ENCODE measurements around the gene ABHD10. TPM values are rescaled to one million over a fixed set of nuclear protein-coding genes. Genes with fewer than 3 reads are reported as not detected.

Gene ABHD10
- polyA plus RNA-seq, 2 of the 4 experiments (the other 2 are of a cell fraction): 31.8 to 42.1 TPM

- Histone ChIP-seq H3K4me2 (no peak overlapping the region), H3K4me1 (peaks cover 5% of the 10 kb centered on the region; the same call in 2 of the 3 replicates), H3K27ac (no peak overlapping the region), H3K4me3 (no peak overlapping the region), H3K9me3 (no peaks in the 10 kb centered on the region)
- DNase-seq (ENCODE audit: low read depth in 1 of 2, low spot score in 1 of 2) (no peak), FAIRE-seq (no peak), ATAC-seq (no peak)
- 90% methylated on average over 3 of the region's 3 CpGs for WGBS (ENCODE audit: missing lambda C conversion rate)
- CTCF ChIA-PET: interaction anchor here (1.2 to 3.5 kb wide), 5 partner anchors 20 to 270 kb away, joined by 3 to 18 read pairs (median 6); no protein-coding TSS in a partner anchor
- TF ChIP-seq JUNB (IDR thresholded peaks at IDR 0.05) (no peak), SMC3 (IDR thresholded peaks at IDR 0.05) (no peak), CTCF (IDR thresholded peaks at IDR 0.05) (no peak), MYC (IDR thresholded peaks at IDR 0.05; ENCODE audit: borderline replicate concordance, low read length) (no peak), HOXB5 (CRISPR knock-in tag; IDR thresholded peaks at IDR 0.05) (no peak), CHD2 (IDR thresholded peaks at IDR 0.05; ENCODE audit: low read length, partially characterized antibody) (no peak), HMGXB4 (CRISPR knock-in tag; IDR thresholded peaks at IDR 0.05; ENCODE audit: borderline replicate concordance) (no peak), E2F6 (IDR thresholded peaks at IDR 0.05; ENCODE audit: borderline replicate concordance, low read depth) (no peak), PHF8 (IDR thresholded peaks at IDR 0.05; ENCODE audit: borderline replicate concordance, low read depth) (no peak), FOSB (CRISPR knock-in tag; IDR thresholded peaks at IDR 0.05) (no peak), HOXA7 (CRISPR knock-in tag; IDR thresholded peaks at IDR 0.05) (no peak), EP300 (IDR thresholded peaks at IDR 0.05) (no peak), REST (IDR thresholded peaks at IDR 0.05) (no peak), RNF2 (IDR thresholded peaks at IDR 0.05; ENCODE audit: borderline replicate concordance, low read depth) (no peak), JUN (IDR thresholded peaks at IDR 0.05) (no peak), EHF (CRISPR knock-in tag; IDR thresholded peaks at IDR 0.05) (no peak), NR3C1 (IDR thresholded peaks at IDR 0.05) (no peak)
- POLR2A ChIA-PET: no interaction called here
Measured at GRCh38 chr3:111986800-111987199, 8.0 kb downstream of the ABHD10 start.

- POLR2A ChIA-PET: interaction anchor here (0.7 to 1.3 kb wide), 2 partner anchors 10 to 14 kb away, joined by 3 to 18 read pairs; partner anchors contain the start of gene ABHD10
- FAIRE-seq (peak; percentile 93), DNase-seq (ENCODE audit: low read depth in 1 of 2, low spot score in 1 of 2) (peak; percentile 49 to 71), ATAC-seq (peak; percentile 94 to 97)
- WGBS (ENCODE audit: missing lambda C conversion rate): 33% methylated on average over 3 of the region's 3 CpGs
- H3K4me2 ChIP-seq: no peak overlapping the region
- H3K27ac ChIP-seq: no peak overlapping the region
- H3K4me1 ChIP-seq: peaks cover 2% of the 10 kb centered on the region; the same call in 1 of the 3 replicates
- H3K9me3 ChIP-seq: no peaks in the 10 kb centered on the region
- CTCF ChIA-PET: interaction anchor here (0.5 to 11.4 kb wide), 27 partner anchors 8 to 523 kb away, joined by 3 to 189 read pairs (median 6); partner anchors contain the start of genes ABHD10 and TAGLN3
- no peak overlapping the region for H3K4me3 ChIP-seq
- TF ChIP-seq BCL3 (IDR thresholded peaks at IDR 0.05) (no peak), GATA3 (IDR thresholded peaks at IDR 0.05; ENCODE audit: borderline replicate concordance) (no peak), HOXB13 (CRISPR knock-in tag; IDR thresholded peaks at IDR 0.05; ENCODE audit: low read depth) (no peak), RFX5 (IDR thresholded peaks at IDR 0.05) (no peak), SMC3 (IDR thresholded peaks at IDR 0.05) (peak; percentile 78), RAD21 (conservative IDR thresholded peaks at IDR 0.05 in 1 of 2, IDR thresholded peaks at IDR 0.05 in 1 of 2) (peak; percentile 57 to 59), REST (IDR thresholded peaks at IDR 0.05) (no peak)
Measured at GRCh38 chr3:111989061-111989678, 10.3 kb downstream of the ABHD10 start.
